ENCODE measurements around the gene MZF1. TPM values are rescaled to one million over a fixed set of nuclear protein-coding genes. Genes with fewer than 3 reads are reported as not detected.

Gene MZF1
- total and polyA plus RNA-seq, 10 of the 15 experiments (the other 5 are each of a cell fraction or from before 2014, with no cell fraction given), result 0.38 to 14.7 (median 7.2) TPM

GRCh38 chr19:58543826-58544590 lies 29.1 kb downstream of the MZF1 start, which contains the start of gene TRIM28:
Gene TRIM28, plus strand, starts transcription at chr19:58544064. Its CDS starts 694 bp downstream, at chr19:58544758.
- ATAC-seq (peak; percentile 99), FAIRE-seq (peak; percentile 93), DNase-seq (ENCODE audit: low read depth, low spot score) (peak; percentile 96)
- ChIA-PET SMC1A (ENCODE audit: uncharacterized antibody, unreplicated experiment) (interaction anchor here (1.0 to 3.2 kb wide), 5 partner anchors 9 to 32 kb away, joined by 3 to 14 read pairs (median 7); partner anchors contain the start of genes CHMP2A and ZBTB45), POLR2A (interaction anchor here (0.6 to 3.6 kb wide), 13 partner anchors 11 to 226 kb away, joined by 3 to 41 read pairs (median 4); partner anchors contain the start of genes CHMP2A, ZBTB45, ZNF497 and ZNF837), RAD21 (ENCODE audit: unreplicated experiment) (interaction anchor here (0.6 to 2.6 kb wide), 6 partner anchors 11 to 93 kb away, joined by 3 to 25 read pairs (median 4); partner anchors contain the start of genes CHMP2A, ZBTB45 and ZNF324B), CTCF (interaction anchor here (1.0 to 3.0 kb wide), 6 partner anchors 8 to 34 kb away, joined by 3 to 21 read pairs (median 4); partner anchors contain the start of gene ZBTB45)
- Histone ChIP-seq H4K20me1 (ENCODE audit: control insufficient read depth, insufficient read depth) (peaks cover 19% of the 10 kb centered on the region), H3K9me3 (replicated peaks; ENCODE audit: control insufficient read depth, insufficient read depth, low read length) (no peaks in the 10 kb centered on the region), H3K4me1 (ENCODE audit: control insufficient read depth, insufficient read depth, low read length) (peaks cover 8% of the 10 kb centered on the region), H3K79me2 (ENCODE audit: control insufficient read depth, insufficient read depth, low read length) (peaks cover 37% of the 10 kb centered on the region), H3K4me3 (peak within 1 kb of the TSS; percentile 92), H3K27me3 (replicated peaks in 1 of 2; ENCODE audit: control insufficient read depth in 2 of 2, insufficient read depth in 2 of 2, low read length in 1 of 2) (no peaks in the 10 kb centered on the region; a peak in 1 of 4 replicates), H3K36me3 (ENCODE audit: control insufficient read depth in 2 of 2, insufficient read depth in 2 of 2, low read length in 1 of 2) (peaks cover 20 to 25% of the 10 kb centered on the region in 2 experiments; a peak in 3 of 4 replicates), H3K9ac (ENCODE audit: control insufficient read depth, insufficient read depth, low read length) (peak within 1 kb of the TSS; percentile 92), H3K4me2 (ENCODE audit: control insufficient read depth, insufficient read depth) (peak within 1 kb of the TSS; percentile 100), H3K27ac (ENCODE audit: control insufficient read depth, insufficient read depth) (peak within 1 kb of the TSS; percentile 89), H2AFZ (ENCODE audit: control insufficient read depth, low read depth, low read length) (peak within 1 kb of the TSS; percentile 92)
- WGBS (ENCODE audit: insufficient coverage, insufficient replicate concordance, low lambda C conversion rate, missing lambda C conversion rate), result 2% methylated on average over 47 of the region's 73 CpGs
- in situ Hi-C loops (cut with MboI), result no loop called here
- TSS peak; percentile 94 for BruUV-seq (replicated peaks)
- intact Hi-C loops (cut with micrococcal nuclease; ENCODE audit: unreplicated experiment), result loop anchor here (1.0 to 2.0 kb wide), 2 partner anchors 11 to 29 kb away; partner anchors contain the start of genes CHMP2A and MZF1
- TF ChIP-seq E4F1 (IDR thresholded peaks at IDR 0.05; ENCODE audit: borderline replicate concordance, partially characterized antibody), result peak; percentile 21
- no peak for TF ChIP-seq PBX3 (IDR thresholded peaks at IDR 0.05; ENCODE audit: insufficient replicate concordance, low read depth, low read length)
- TF ChIP-seq TCF12 (IDR thresholded peaks at IDR 0.05; ENCODE audit: low read depth, low read length), result no peak
- TF ChIP-seq BRCA1 (IDR thresholded peaks at IDR 0.05; ENCODE audit: low read depth, low read length), result no peak
- TF ChIP-seq BCL11A (IDR thresholded peaks at IDR 0.05; ENCODE audit: low read depth, low read length), result no peak
- TF ChIP-seq STAT1 (conservative IDR thresholded peaks at IDR 0.05), result no peak
- no peak for TF ChIP-seq IRF4 (IDR thresholded peaks at IDR 0.05; ENCODE audit: low read depth, low read length)
- TF ChIP-seq POLR2A (IDR thresholded peaks at IDR 0.05; ENCODE audit: low read depth, low read length), result peak; percentile 99
- no peak for TF ChIP-seq NFYB (IDR thresholded peaks at IDR 0.05; ENCODE audit: insufficient read depth, low read depth, low read length)
- no peak for TF ChIP-seq REST (IDR thresholded peaks at IDR 0.05; ENCODE audit: low read depth, low read length)
- TF ChIP-seq LARP7 (IDR thresholded peaks at IDR 0.05), result peak; percentile 84
- peak; percentile 19 for TF ChIP-seq E2F8 (IDR thresholded peaks at IDR 0.05; ENCODE audit: low read depth, partially characterized antibody)
